Loucy (cell line): ENCODE data around the gene PLPP3.

ENCODE experiments used
- EZH2phosphoT487 ChIP-seq: fragments of 200-600 bp; IDR thresholded peaks from 2 replicates; pipeline ENCODE4 v1.6.1; 2018; ENCODE audit warnings: antibody characterized with exemption, mild to moderate bottlenecking, moderate library complexity, borderline replicate concordance
- TF ChIP-seq, protein P1 (sequence below): fragments of 200-600 bp; sonication (generic); conservative IDR thresholded peaks from 2 replicates; pipeline ENCODE4 v1.5.1; 2014; ENCODE audit warnings: mild to moderate bottlenecking, antibody characterized with exemption, low read length

DNA sequence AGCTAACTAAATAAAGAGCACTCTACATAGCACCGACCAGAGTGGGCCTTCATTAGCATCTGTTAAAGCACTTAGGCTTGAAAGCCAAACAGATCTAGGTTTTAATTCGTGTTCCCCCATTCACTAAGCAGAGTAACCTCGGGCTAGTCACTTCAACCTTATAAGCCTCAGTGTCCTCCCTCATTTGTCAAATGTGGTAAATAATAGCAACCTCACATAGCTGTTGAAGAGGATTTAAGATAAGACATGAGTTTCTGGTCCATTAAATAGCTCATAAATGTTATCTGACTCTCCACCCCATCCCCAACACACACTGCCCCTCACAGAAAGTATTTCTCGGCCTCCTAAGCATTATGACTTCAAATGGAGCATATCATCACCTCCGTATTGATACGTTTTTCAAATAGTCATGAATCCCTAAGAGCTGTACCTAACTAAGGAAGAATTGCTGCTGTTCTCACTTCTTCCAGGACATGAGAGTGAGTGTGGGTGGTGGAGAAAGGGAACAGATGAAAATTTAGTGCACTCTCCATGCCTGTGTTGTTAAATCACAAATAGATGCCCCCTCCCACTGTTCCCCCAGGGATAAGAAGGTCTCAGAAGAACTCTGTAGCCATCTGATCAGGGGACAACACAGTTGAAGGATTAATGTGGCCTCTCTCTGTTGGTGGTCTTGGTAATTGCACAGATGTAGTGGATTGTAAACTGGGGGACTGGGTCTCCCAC, 47.6 kb downstream of the PLPP3 start:
- TF ChIP-seq, protein P1, sequence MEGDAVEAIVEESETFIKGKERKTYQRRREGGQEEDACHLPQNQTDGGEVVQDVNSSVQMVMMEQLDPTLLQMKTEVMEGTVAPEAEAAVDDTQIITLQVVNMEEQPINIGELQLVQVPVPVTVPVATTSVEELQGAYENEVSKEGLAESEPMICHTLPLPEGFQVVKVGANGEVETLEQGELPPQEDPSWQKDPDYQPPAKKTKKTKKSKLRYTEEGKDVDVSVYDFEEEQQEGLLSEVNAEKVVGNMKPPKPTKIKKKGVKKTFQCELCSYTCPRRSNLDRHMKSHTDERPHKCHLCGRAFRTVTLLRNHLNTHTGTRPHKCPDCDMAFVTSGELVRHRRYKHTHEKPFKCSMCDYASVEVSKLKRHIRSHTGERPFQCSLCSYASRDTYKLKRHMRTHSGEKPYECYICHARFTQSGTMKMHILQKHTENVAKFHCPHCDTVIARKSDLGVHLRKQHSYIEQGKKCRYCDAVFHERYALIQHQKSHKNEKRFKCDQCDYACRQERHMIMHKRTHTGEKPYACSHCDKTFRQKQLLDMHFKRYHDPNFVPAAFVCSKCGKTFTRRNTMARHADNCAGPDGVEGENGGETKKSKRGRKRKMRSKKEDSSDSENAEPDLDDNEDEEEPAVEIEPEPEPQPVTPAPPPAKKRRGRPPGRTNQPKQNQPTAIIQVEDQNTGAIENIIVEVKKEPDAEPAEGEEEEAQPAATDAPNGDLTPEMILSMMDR, result no peak
- no peak for TF ChIP-seq EZH2phosphoT487
